ENCODE data around the gene HSPB1. TPM values are rescaled to one million over a fixed set of nuclear protein-coding genes. Genes with fewer than 3 reads are reported as not detected.
A peak's percentile ranks its signal among the peaks of the same experiment; 100 is the strongest.

Gene HSPB1
- total and polyA plus RNA-seq, 8 donors = 21.8 to 2,297 (median 429) TPM

DNA sequence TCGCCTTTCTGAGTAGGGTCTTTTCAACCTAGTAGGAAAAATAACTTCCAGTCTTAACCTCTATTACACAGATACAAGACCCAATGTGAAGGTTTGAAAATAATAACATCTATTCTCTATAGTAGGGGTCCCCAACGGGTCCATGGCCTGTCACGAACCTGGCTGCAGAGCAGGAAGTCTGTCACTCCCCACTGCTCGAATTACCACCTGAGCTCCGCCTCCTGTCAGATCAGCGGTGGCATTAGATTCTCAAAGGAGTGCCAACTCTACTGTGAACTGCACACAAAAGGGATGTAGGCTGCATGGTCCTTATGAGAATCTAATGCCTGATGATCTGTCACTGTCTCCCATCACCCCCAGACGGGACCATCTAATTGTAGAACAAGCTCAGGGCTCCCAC lies 48.9 kb downstream of the HSPB1 start:
- no peak overlapping the region for H3K4me3 ChIP-seq
- intact Hi-C loops (cut with DNase I; ENCODE audit: low total_unique reads) = no loop called here
- H3K9me3 ChIP-seq = no peaks in the 10 kb centered on the region
- H3K27me3 ChIP-seq = no peaks in the 10 kb centered on the region
- peaks cover 17 to 50% (median 37%) of the 10 kb centered on the region in 4 donors for H3K36me3 ChIP-seq
- DNase-seq = no peak
- WGBS, 5 donors = 70 to 91% (median 88%) methylated on average over 7 of the region's 7 CpGs
- peaks cover 17 to 96% (median 54%) of the 10 kb centered on the region in 4 donors for H3K4me1 ChIP-seq
- TF ChIP-seq POLR2A (IDR thresholded peaks at IDR 0.05) (no peak), EP300 (IDR thresholded peaks at IDR 0.05) (no peak), POLR2AphosphoS5 (IDR thresholded peaks at IDR 0.05) (no peak)
- TF ChIP-seq, protein P1, sequence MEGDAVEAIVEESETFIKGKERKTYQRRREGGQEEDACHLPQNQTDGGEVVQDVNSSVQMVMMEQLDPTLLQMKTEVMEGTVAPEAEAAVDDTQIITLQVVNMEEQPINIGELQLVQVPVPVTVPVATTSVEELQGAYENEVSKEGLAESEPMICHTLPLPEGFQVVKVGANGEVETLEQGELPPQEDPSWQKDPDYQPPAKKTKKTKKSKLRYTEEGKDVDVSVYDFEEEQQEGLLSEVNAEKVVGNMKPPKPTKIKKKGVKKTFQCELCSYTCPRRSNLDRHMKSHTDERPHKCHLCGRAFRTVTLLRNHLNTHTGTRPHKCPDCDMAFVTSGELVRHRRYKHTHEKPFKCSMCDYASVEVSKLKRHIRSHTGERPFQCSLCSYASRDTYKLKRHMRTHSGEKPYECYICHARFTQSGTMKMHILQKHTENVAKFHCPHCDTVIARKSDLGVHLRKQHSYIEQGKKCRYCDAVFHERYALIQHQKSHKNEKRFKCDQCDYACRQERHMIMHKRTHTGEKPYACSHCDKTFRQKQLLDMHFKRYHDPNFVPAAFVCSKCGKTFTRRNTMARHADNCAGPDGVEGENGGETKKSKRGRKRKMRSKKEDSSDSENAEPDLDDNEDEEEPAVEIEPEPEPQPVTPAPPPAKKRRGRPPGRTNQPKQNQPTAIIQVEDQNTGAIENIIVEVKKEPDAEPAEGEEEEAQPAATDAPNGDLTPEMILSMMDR (IDR thresholded peaks at IDR 0.05) = no peak
- no peak overlapping the region for H3K27ac ChIP-seq

DNA sequence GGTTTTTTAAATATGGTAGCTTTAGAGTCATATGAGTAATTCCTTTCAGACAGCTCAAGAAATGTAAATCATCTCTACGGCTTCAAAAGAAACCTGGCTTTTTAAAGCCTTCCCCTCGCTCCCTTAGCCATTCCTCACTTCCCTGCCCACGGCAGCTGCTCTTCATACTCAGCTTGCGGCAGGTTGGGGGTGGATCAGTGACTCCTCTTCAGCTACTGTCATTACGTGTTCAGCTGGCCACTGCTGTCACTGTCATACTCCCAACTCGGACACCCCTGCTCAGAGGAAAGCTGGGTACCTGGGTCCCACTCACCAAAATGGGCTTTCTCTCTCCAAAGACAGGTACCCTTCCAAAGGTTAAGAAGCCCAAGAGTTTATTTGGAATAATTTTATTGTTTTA lies 49.7 kb downstream of the HSPB1 start:
- no peak for DNase-seq
- no peaks in the 10 kb centered on the region for H3K27me3 ChIP-seq
- no peak for TF ChIP-seq EP300 (IDR thresholded peaks at IDR 0.05)
- TF ChIP-seq, protein P1 (IDR thresholded peaks at IDR 0.05) = no peak
- no peak for TF ChIP-seq POLR2A (IDR thresholded peaks at IDR 0.05)
- no peak for TF ChIP-seq POLR2AphosphoS5 (IDR thresholded peaks at IDR 0.05)
- intact Hi-C loops (cut with DNase I; ENCODE audit: low total_unique reads) = no loop called here
- 77 to 89% (median 82%) methylated on average over 6 of the region's 6 CpGs for WGBS, 5 donors
- H3K9me3 ChIP-seq = no peaks in the 10 kb centered on the region
- H3K4me1 ChIP-seq = peaks cover 24 to 96% (median 56%) of the 10 kb centered on the region in 4 donors
- H3K27ac ChIP-seq = peak overlapping the region in 1 of 5 donors; percentile 17
- peaks cover 12 to 42% (median 29%) of the 10 kb centered on the region in 4 donors for H3K36me3 ChIP-seq
- H3K4me3 ChIP-seq = no peak overlapping the region

DNA sequence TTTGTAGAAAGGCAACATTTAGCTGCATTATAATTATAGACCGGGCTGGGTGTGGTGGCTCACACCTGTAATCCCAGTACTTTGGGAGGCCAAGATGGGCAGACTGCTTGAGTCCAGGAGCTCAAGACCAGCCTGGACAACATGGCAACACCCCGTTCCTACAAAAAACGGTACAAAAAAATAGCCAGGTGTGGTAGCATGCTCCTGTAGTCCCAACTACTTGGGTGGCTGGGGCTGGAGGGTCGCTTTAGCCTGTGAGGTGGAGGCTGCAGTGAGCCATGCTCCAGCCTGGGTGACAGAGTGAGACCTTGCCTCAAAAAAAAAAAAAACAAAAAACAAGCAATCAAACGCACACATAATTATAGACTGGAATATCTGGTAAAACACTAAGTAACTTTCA lies 51.3 kb downstream of the HSPB1 start:
- Histone ChIP-seq H3K36me3 (peaks cover 7 to 29% (median 20%) of the 10 kb centered on the region in 4 donors), H3K9me3 (no peaks in the 10 kb centered on the region), H3K27me3 (no peaks in the 10 kb centered on the region), H3K4me1 (peaks cover 27 to 87% (median 61%) of the 10 kb centered on the region in 4 donors), H3K4me3 (no peak overlapping the region), H3K27ac (no peak overlapping the region)
- DNase-seq = no peak
- 93 to 97% (median 96%) methylated on average over 5 of the region's 5 CpGs for WGBS, 5 donors
- intact Hi-C loops (cut with DNase I; ENCODE audit: low total_unique reads) = no loop called here
- TF ChIP-seq, protein P1 (IDR thresholded peaks at IDR 0.05) = no peak
- TF ChIP-seq POLR2AphosphoS5 (IDR thresholded peaks at IDR 0.05) (no peak), POLR2A (IDR thresholded peaks at IDR 0.05) (no peak), EP300 (IDR thresholded peaks at IDR 0.05) (no peak)

Other genes with a start within 250 kb of the HSPB1 start
- gene SRRM3, start 100.8 kb upstream of the HSPB1 start, total RNA-seq = 1 to 10 TPM in 2 of 5 donors, under 1 TPM in 1, not detected in 2; 0.37 to 6.4 (median 5.1) TPM
- 1 to 10 TPM; 3.8 to 5.6 (median 5.5) TPM for gene SRRM3, start 100.8 kb upstream of the HSPB1 start, polyA plus RNA-seq
- gene YWHAG, start 56.3 kb downstream of the HSPB1 start, total RNA-seq = 10 to 100 TPM; 28.6 to 64.6 (median 56.2) TPM
- gene YWHAG, start 56.3 kb downstream of the HSPB1 start, polyA plus RNA-seq = 10 to 100 TPM; 26.7 to 42.5 (median 41.2) TPM
- under 1 TPM in 1 of 5 donors, not detected in 4; 0.37 TPM for gene SSC4D, start 107.0 kb downstream of the HSPB1 start, total RNA-seq
- gene SSC4D, start 107.0 kb downstream of the HSPB1 start, polyA plus RNA-seq = under 1 TPM in 1 of 3 donors, not detected in 2; 0.80 TPM
- gene ZP3, start 122.3 kb downstream of the HSPB1 start, total RNA-seq = 1 to 10 TPM in 1 of 5 donors, not detected in 4; 1.4 TPM
- gene ZP3, start 122.3 kb downstream of the HSPB1 start, polyA plus RNA-seq = 1 to 10 TPM in 2 of 3 donors, under 1 TPM in 1; 0.46 to 7.1 (median 1.3) TPM
- gene DTX2, start 159.0 kb downstream of the HSPB1 start, total RNA-seq = 100 to 1,000 TPM in 2 of 5 donors, 10 to 100 TPM in 3; 20.0 to 252 (median 57.1) TPM
- 10 to 100 TPM; 27.2 to 46.3 (median 37.5) TPM for gene DTX2, start 159.0 kb downstream of the HSPB1 start, polyA plus RNA-seq
- gene UPK3B, start 207.9 kb downstream of the HSPB1 start, total RNA-seq = 10 to 100 TPM in 2 of 5 donors, 1 to 10 TPM in 1, under 1 TPM in 1, not detected in 1; 0.45 to 12.2 (median 6.2) TPM
- 1 to 10 TPM in 2 of 3 donors, not detected in 1; 4.0 to 6.6 TPM for gene UPK3B, start 207.9 kb downstream of the HSPB1 start, polyA plus RNA-seq
- not detected for gene SPDYE16, start 240.6 kb downstream of the HSPB1 start, total RNA-seq
- under 1 TPM in 1 of 3 donors, not detected in 2; 0.03 TPM for gene SPDYE16, start 240.6 kb downstream of the HSPB1 start, polyA plus RNA-seq